Activated T-helper 1 cell treated with anti-CD3 and anti-CD28 coated beads, Interleukin-2, amount 50 U/mL, for 16 hours (primary cell): ENCODE results near the gene KCNE1.

Experiments
- DNase-seq, 2 donors: peaks; one replicate each; pipeline ENCODE4 v3.0.0-alpha.2; 2020; ENCODE audit warnings: low read depth in 1 of 2, low spot score in 1 of 2

Gene KCNE1

DNA sequence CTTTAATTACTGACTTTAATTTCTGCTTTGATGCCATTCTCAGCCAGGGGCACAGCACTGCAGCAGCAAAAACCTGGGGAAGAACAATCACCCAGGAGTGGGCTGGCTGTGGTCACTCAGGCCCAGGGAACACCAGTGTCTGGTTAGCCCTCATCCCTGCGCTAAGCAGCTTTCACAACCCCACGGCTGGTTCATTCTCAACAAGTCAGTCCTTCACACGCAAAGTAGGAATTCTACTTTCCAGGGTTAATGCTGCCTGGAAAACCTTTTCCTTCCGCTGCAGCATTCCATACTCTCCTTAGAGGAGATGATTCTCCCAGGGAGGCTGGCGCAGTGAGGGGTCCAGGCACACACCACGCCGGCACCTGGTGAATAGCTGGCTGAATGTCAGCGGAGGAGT is 24.3 kb upstream of the KCNE1 start:
- no peak for DNase-seq

DNA sequence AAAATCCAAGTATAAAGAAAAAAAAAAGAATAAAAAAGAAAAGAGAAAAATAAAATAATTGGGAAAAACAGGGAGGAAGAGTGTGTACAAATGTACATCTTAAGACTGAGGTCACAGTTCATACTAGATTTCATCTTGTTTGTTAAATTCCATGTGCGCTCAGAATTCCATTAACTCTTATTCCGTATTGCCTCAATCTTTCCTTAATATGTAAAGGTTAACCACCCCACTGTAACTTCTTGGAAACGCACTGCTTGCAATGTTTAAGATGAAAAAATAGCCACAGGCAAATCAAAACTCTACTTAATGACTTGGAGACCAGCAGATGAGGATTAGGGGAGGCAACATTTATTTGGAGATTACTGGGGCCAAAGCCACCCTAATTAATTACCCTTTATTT is 23.9 kb upstream of the KCNE1 start:
- DNase-seq = no peak

DNA sequence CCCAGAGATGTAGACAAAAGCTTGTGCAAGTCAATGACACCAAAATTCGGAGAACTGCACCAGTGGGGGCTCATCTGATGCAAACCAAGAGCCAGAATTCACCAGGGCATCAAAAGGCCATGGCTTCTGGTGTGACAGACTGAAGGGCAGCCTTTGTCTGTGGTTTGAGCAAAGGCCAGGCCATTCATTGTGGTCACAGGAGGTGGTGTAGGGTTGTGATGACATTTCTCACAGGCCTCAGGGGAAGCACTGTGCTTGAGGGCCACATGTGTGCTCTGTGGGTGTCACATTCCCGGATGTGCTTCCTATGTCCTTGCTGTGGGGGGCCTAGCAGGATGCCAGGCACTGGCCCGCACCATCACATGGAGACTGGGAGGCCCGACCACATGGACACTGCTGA is 22.5 kb upstream of the KCNE1 start:
- DNase-seq = no peak

DNA sequence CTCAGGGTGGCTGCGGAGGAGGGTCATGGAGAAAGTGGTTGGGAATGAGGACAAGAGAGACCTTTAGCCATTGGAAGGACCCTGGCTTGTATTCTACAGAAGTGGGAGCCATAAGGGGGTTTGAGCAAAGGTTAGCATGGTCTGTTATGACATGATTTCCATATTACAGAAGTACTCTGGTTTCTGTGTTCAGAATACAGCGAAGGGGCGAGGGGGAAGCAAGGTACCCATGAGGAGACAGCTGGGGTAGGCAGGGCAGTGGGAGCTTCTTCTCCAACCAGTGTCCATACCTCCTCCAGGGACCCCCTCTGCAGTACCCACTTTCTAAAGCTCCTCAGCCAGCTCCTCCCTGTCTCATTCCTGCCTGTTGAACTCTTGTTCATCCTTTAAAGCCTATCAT is 21.9 kb upstream of the KCNE1 start:
- no peak for DNase-seq

DNA sequence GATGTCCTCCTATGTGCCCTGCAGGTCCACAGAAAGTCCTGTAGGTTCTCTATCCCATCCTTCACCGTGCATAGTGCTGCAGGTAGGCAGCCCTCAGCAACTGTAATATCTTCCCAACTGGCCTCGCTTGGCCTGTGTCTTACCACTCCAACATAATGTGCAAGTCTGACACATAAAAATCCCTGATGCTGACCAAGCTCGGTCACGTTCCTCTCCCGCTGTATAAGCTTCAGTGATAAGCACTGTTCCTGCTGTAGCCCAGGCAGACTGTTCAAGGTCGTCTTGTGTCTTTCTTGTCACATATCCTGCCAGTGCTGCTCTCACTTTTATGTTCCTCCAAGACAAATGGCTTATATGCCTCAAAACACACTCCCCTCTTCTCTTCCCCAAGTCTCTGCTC is 19.4 kb upstream of the KCNE1 start:
- DNase-seq = no peak

DNA sequence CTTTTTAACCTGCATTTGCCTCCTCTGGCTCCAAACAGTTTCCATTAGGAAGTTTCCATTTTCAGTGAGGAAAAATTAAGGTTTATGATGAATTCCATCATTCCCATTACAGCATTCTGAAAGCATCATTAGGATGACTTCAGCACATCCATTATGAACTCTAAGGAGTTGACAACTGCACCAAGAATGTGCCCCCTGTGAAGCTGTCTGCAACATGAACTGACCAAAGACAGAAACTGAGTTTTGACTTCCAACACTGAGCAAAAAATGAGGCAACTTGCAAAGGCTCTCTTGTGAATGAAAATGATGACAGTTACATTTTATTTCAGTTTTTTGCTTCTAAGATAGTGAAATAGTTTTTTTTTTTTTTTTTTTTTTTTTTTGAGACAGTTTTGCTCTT is 18.3 kb upstream of the KCNE1 start:
- DNase-seq = no peak

DNA sequence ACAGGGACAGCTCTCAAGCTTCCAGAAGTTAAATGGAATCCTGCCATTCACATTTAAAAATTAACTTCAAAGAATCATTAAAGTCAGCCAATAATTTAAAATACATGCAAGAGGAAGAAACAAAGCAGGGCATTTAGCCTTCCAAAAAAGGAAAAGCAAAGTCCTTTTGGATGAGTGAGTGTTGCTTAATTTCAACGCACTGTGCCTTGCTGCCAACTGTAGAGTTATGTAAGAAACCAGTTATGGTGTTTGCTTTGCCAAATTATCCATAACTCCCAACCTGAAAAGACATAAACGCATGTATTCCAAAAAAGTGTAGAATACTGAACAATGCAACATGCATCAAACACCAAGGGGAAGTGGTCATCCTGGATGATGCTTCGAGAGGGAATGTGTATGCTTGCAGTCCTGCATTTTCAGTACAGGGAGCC is 16.1 kb upstream of the KCNE1 start:
- DNase-seq = no peak

DNA sequence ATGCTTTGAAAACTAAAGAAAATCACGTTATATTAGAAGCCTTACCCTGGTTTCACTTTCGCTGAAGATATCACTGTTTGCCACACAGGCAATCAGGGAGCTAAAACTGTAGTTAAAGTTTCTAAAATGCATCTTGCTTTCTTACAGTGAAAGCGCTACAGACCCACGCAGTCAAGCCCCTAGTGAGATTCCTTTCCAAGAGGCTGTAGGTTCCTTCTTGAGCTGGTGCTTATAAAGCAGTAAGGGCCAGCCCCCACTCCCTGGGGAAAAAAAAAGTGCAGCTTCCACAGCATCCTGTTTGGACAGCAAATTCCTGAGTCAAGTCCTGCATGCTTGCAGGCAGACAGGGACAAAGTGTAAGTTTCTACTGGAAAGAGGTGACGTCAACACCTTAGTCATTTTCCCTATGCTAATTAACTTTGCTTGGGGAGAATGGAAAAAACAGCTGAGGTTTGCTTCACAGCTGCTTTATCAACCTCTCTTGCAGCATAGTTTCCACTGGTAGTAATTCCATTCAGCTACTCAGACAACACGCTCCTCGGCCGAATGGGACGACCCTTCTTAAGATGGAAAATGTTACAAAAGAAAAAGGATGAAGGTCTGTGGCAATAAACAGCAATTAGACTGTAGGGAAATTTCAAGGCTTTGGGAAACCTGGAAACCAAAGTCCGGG is 14.7 kb upstream of the KCNE1 start:
- no peak for DNase-seq

DNA sequence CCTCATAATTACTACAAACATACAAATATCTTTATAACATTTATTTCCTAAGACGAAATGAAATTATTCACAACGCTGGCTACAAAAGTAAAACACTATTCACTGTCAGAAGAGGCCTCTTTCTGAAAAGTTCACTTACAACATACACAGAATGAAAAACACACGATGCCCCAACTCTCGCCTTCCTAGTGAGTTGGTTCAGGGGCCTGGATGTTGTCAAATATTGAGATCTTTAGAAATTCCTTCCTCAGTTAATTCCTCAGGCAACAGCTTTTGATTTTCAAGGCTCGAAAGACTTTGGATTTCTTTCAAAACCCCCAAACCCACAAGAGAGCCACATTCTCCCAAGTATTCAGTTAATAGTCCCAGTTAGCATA is 14.2 kb upstream of the KCNE1 start:
- no peak for DNase-seq

DNA sequence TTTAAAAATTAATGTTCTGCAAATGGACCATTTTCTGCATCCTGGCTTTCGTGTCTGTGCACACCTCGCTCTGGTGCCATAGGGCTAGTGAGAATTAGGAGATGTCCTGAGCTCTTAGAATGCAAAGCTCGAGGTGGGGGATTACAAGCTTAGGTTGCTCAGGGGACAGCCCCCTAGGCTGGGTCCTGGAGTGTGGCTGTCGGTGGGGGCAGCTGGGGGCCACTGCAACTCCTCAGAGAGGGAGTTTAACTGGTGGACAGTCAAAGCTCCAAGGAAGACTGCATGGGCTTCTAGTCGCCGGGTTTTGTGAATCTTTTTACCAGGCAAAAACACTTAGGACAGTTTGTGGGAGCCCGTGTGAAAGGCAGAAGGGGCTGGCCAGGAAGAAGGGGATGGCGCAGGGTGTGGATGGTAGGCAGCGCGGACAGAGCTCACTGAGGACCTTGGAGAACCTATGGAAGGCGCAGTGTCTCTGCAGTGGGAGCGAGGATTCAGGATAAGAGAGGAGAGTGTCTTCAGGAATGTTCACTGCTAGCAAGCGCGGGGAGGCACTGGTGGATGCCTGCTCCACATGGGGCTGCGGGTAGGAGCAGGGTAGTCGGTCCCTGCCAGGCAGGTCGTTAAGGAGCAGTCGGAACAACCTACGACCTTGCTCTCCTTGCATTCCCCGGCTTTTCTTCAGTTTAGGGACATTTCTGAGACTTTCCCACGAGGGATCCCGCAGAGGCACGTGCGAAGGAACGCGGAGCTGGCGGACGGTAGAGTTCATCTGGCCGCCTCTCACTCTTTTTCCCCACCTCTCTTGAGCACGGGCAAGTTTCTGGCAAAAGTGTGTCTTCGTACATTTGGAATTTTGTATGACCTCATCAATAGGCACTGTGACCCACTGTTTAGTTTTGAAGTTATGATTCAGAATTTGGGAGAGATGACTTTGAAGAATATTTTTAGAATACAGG is 12.9 kb upstream of the KCNE1 start:
- DNase-seq = no peak

DNA sequence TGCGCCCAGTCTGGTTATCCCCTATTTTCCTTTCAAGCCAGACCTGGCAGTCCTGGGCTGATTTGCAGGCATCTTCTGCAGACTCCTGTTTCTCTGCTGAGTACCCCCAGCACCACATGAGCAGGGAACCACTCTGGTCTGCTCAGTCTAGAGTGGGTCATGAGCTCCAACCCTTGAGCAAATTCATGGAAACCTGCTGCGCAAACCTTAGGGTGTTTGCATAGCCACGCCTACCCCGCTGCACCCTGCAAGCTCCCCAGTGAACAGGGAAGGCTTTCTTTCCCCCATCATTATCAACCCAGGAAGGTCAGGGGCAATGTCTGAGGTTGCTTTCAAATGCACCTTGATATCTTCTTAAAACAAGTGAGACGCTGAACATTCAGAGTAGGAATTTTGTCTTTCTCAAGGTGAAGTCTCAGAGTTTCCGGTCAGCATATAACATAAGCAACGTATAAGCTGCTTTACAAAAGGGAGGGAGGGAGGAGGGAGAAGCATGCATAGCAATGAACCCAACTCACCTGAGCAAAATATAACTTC is 11.1 kb upstream of the KCNE1 start:
- DNase-seq = no peak

DNA sequence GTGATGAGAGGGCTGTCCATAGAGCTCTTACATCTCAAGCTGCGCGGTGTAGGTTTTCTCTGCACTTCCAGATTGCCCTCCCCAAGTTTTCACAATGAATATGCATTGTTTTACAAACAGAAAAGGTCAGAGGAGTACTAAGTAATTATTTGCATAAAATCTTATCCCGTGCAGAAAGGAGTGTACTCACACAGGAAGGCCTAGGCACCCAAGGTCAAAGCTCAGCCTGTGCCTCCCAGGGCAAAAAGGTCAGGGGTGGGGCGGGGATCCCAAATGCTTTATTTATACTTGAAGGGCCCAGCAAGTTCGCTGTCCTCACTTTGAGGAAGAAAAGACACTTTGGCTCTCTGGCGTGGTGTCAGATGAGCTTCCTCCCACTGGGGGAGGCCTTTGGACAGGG is 10.3 kb upstream of the KCNE1 start:
- no peak for DNase-seq

DNA sequence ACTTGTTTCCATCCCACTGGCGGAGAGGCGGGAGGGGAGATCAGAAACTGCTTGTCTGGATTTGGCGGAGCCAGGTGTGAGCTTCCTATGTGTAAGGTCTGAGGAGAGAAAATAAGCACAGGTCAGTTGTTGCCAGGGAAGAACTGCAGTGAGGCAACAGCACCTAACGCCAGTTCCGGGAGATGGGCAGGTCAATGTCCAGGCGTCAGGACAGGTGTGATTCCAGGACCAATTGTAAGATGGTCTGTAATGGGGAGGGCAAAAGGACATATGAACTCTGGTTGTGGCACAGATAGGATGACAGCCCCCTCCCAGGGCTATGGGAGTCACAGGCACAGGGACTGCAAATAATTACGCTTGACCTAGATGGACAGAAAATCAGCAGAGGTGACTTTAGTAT is 9.6 kb upstream of the KCNE1 start:
- no peak for DNase-seq

DNA sequence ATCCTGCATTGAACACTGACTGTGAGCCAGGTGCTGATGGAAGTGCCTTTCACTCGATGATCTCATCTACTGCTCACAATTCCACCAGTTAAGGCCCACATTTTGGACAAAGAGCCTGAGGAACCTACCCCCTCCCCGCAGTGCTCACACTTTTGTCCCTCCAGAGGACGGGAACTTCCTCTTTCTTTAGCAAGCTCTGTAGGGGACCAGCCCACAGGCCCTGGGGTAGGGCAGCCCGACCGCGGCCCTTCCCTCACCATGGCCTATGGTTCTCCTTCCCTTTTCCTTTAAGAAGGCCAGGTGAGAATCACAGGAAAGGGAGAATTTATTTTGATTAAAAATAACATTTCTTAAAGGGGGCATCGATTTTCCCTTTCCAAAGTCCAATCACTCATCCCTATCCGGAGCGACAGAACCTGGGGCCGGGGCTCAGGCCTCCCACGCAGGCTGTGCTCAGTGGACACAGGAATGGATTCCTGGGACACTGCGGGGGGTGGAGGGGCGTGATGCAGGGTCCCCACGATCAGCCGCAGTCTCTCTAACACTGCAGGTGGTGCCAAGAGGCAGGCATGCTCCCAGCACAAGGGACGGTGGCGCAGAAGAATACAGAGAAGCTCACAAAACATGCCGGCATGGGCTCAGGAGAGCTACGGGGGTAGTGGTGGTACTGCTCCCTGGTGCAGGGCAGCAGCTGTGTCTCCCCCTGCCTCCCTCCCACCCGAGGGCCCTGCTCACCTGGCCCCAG is 8.9 kb upstream of the KCNE1 start:
- DNase-seq = no peak

DNA sequence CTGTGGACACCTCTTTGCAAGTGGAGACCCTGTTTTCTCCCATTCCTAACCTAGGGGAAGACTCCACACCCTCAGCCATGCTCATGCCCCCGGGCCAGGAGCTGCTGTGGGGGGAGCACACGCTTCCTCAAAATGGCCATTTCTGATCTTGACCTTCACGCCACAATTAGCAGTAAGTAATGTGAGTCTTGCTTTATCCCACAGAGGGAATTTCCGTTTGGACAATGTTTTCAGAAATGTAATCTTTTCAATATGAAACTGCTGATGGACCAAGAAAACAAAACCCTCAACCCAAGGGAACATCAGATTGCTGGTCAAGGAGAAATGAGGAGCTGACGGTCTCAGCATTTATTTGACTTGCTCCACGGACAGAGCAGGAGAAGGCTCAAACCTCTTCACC is 8.3 kb upstream of the KCNE1 start:
- DNase-seq = no peak

DNA sequence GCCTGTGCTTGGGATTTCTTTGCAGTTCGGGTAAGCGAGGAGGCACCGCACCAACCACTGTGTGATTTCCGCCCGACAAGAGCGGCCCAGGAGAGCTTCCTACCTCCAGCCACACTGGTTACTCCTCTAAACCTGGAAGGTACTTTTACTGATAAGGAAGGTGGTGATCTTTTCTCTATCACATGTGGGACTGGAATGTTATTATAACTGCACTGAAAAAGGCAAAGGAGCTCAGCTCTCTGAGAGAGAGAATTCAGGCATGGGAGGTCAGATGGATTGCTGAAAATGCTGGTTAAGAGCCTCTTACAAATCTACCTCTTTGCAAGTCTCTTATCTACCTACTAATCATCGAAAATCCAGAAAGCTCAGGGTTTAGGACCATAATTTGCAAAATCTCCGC is 7.7 kb upstream of the KCNE1 start:
- DNase-seq = no peak

DNA sequence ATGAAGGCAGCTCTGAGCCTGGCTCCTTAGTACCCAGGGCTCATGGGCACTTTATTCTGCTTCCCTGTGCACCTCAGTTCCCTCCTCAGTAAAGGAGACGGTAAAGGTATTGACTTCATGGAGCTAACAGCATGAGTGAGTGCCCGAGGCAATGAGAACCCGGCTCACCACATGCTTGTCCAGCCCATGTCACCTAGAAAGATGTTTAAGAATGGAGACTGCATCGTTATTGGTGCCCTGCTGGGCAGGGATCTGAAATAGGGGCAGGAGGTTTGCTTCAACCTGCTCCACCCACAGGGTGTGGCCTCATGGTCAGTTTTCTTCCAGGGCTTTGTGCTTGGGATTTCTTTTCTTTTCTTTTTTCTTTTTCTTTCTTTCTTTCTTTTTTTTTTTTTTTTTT is 7.0 kb upstream of the KCNE1 start:
- no peak for DNase-seq

DNA sequence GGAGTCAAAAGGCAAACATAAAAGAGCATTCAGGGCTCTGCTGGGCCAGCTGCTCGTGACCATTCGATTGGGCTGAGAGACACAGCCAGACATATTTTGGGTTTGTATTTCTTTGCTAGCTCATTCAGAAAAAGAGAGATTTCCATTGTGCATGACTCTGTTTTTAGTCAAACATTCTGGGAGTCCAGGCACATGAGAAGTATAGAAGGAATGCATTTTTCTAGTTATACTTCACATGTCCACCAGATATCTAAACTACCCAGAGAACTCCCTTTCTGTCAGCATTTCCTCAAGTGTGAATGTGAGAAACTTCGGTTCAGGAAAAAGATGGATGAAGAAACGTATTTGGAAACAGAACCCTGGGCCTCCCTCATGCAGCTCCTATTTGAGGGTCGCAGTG is 6.3 kb upstream of the KCNE1 start:
- no peak for DNase-seq

DNA sequence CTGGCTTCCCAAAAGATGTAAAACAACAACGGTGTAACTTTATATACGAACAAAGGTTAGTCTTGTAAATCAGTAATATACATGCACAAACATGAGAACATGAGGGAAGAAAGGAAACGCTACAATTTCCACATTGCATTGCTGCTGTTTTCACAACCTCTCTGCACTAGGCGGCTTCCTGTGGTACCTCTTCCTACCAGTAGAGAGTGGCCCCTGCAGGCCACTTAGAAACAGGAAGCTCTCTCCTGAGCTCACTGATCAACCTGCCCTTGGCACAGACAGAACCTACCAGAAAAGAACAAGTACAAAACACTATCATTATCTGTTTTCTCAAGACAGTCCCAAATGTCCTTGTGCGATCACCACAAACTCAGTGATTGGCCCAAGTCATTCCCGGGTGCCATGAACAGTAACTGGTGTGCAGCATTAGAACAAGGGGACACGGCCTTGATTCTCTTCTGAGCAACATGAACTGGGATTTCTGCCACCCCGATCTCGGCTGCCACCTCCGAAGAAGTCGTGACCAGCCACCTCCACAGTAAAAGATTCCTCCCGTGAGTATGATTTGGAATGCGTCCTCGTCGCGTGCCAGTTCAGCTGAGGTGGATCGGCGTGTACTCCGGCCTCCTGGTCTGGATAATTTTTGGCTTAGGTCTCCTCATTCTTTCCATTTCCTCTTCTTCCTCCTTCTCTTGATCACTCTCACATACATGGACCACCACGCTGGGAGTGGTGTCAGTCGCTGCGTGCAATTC is 5.7 kb upstream of the KCNE1 start:
- no peak for DNase-seq

DNA sequence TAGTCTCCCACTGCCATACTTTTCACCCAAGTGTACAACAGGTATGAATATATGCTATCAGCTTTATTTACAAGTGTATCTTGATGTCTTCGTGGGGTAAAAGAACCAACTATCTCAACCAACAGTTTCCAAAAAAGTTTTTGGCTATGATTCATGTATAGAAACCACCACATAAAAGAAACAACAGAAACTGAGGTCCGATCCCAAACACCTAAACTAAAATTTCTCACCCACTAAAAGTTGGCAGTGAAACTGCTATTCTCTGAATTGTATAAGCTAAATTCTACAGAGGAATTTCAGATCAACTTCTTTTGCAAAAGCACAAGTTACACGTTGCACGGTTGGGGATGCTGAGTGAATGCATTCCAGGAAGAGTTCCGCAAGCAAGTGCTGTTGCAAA is 5.0 kb upstream of the KCNE1 start:
- DNase-seq = no peak

DNA sequence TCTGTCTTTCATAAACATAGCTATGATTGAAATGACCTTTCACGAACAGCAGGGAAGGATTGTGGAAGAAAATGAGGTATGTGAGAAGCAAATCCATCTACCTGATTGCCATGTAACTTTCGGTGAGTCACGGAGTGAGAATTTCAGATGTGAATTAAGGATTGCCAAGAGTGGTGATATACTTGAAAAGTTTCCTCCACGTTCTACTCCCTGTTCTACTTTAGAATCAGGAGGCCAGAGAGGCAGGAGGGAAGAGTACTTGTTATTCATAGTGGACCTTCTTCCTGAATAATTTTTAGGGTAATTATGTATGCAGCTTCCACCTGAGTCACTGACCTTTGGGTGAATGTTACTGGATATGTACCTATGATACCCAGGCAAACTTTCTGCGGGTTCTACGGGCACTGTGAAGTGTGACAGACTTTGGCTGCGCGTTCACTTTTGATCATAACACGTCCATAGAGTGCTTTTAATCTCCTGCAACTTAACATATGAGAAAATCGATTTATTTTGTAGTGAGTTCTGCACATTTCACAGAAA is 2.6 kb upstream of the KCNE1 start:
- no peak for DNase-seq
